GM21529 (cell line): ENCODE results near the gene KIF26B.

Experiments used
- ATAC-seq: cut with Tn5 transposase; IDR thresholded peaks from one replicate; pipeline ENCODE4 v1.9.1; 2021; ENCODE audit not compliant: unreplicated experiment

KIF26B gene

GRCh38 chr1:245168906-245169305 lies 14.1 kb downstream of the KIF26B start:
- ATAC-seq, result no peak

- ATAC-seq, result no peak
Measured at GRCh38 chr1:245169376-245169775, 14.6 kb downstream of the KIF26B start.

- ATAC-seq, result no peak
Measured at GRCh38 chr1:245172026-245172425, 17.2 kb downstream of the KIF26B start.

- ATAC-seq, result no peak
Measured at GRCh38 chr1:245172829-245173228, 18.0 kb downstream of the KIF26B start.

- no peak for ATAC-seq
Measured at GRCh38 chr1:245173446-245174211, 18.8 kb downstream of the KIF26B start.

- ATAC-seq, result no peak
Measured at GRCh38 chr1:245177071-245177900, 22.5 kb downstream of the KIF26B start.

- no peak for ATAC-seq
Measured at GRCh38 chr1:245179706-245180105, 24.9 kb downstream of the KIF26B start.

- ATAC-seq, result no peak
Measured at GRCh38 chr1:245180496-245181157, 25.8 kb downstream of the KIF26B start.

GRCh38 chr1:245181158-245181517 lies 26.4 kb downstream of the KIF26B start:
- no peak for ATAC-seq

GRCh38 chr1:245182028-245182427 lies 27.2 kb downstream of the KIF26B start:
- ATAC-seq, result no peak

- no peak for ATAC-seq
Measured at GRCh38 chr1:245183429-245183828, 28.6 kb downstream of the KIF26B start.

- ATAC-seq, result no peak
Measured at GRCh38 chr1:245184779-245185178, 30.0 kb downstream of the KIF26B start.

GRCh38 chr1:245188403-245188802 lies 33.6 kb downstream of the KIF26B start:
- no peak for ATAC-seq

- no peak for ATAC-seq
Measured at GRCh38 chr1:245195398-245195797, 40.6 kb downstream of the KIF26B start.

- ATAC-seq, result no peak
Measured at GRCh38 chr1:245197121-245197520, 42.3 kb downstream of the KIF26B start.

GRCh38 chr1:245197911-245198379 lies 43.2 kb downstream of the KIF26B start:
- ATAC-seq, result no peak

- no peak for ATAC-seq
Measured at GRCh38 chr1:245198748-245199516, 44.1 kb downstream of the KIF26B start.

GRCh38 chr1:245200146-245200545 lies 45.4 kb downstream of the KIF26B start:
- ATAC-seq, result no peak

GRCh38 chr1:245201201-245201600 lies 46.4 kb downstream of the KIF26B start:
- ATAC-seq, result no peak

- no peak for ATAC-seq
Measured at GRCh38 chr1:245201827-245202226, 47.0 kb downstream of the KIF26B start.

GRCh38 chr1:245205396-245205795 lies 50.6 kb downstream of the KIF26B start:
- ATAC-seq, result no peak
